NCI-H748 (cell line): ENCODE measurements around the gene HLA-DQA1.
"Not testable (repeated sequence)": the region's sequence is repeated elsewhere in the genome, so short reads cannot be mapped to it uniquely, and the experiment has no call there.

ENCODE experiments used
- DNase-seq: peaks from one replicate; lab custom pipeline; 2025; ENCODE audit not compliant: unreplicated experiment; lab: John Stamatoyannopoulos, UW

Gene HLA-DQA1

DNA sequence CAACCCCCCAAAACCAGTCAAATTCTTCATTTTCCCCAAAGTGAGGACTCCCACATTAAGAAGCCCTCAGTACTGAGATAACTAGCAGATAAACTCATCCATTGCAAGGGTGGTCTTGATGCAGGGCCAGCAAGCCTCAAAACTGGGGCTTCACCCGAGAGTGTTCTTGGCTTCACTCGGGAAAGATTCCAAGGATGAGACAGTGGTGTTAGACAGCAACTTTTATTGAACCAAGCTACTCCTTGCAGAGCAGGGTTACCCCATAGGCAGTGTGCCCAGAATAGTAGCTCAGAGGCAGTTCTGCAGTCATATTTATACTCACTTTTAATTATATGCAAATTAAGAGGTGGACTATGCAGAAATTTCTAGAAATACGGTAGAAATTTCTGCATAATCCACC, 15.8 kb upstream of the HLA-DQA1 start:
- no peak for DNase-seq

GRCh38 chr6:32622545-32623401, 14.4 kb upstream of the HLA-DQA1 start:
- no peak for DNase-seq

DNA sequence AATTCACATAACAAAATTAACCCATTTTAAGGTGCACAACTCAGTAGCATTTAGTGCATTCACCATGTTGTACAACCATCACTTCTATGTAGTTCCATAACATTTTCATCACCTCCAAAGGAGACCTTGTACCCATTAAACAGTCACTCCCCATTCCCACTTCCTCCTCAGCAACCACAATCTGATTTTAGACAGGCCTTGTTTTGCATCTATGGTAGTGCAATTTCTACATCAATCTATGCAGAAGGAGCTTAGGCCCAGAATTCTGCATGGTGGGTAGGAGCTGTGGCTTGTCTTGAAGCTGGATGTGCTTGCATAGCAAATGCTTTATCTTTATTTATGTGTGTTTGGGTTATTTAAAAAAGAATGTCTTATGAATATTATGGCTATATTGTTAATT, 13.5 kb upstream of the HLA-DQA1 start:
- no peak for DNase-seq

DNA sequence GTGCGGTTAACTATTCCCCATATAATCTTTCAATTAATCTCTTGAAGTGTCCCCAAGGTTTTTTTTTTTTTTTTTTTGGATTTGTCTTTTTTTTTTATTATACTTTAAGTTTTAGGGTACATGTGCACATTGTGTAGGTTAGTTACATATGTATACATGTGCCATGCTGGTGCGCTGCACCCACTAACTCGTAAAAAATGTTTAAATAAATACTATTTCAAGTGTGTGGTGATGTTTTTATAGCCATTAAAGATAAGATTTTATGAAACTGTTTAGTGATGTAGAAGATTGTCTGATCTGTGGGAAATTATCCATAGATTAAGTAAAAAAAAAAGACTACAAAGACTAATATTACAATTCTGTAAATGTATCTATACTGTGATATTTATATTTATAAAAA, 12.6 kb upstream of the HLA-DQA1 start:
- no peak for DNase-seq

- DNase-seq = no peak
Measured at GRCh38 chr6:32625137-32625536, 12.1 kb upstream of the HLA-DQA1 start.

DNA sequence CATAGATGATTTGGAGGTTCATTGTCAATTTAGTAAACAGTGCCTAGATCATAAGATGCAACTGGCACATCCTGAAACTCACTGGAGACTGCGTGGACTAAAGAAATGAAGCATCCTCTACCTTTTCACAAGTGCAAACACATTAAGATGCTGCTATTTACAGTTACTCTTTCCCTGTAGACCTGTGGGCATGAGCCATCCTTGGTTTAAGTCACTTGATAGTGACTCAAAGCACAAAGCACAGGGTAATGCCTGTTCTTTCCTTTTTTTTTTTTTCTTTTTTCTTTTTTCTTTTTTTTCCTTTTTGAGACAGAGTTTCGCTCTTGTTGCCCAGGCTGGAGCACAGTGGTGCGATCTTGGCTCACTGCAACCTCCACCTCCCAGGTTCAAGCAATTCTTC, 10.0 kb upstream of the HLA-DQA1 start:
- no peak for DNase-seq

DNA sequence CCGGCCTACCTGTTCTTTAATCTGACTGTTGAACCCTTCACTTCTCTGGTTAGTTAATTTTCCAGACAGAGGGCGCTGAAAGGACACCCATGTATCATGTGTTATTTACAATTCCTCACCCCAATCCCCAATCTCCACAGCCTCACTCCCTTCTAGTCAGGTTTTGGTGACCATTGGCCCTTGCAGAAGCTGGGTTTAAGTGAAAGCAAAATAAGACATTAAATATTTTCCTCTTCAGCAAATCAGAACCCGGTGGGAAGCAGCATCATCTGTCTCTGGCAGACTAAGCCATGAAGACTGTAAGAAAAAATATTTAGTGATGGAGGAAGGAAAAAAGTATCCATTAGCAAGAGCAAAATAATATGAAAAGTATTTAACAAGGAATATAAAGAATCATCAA, 9.4 kb upstream of the HLA-DQA1 start:
- no peak for DNase-seq

- DNase-seq = not testable (repeated sequence)
Measured at GRCh38 chr6:32629793-32630192, 7.4 kb upstream of the HLA-DQA1 start.

GRCh38 chr6:32635526-32636123, 1.6 kb upstream of the HLA-DQA1 start:
- DNase-seq = no peak

GRCh38 chr6:32637883-32638282, 677 bp downstream of the HLA-DQA1 start:
- no peak for DNase-seq

DNA sequence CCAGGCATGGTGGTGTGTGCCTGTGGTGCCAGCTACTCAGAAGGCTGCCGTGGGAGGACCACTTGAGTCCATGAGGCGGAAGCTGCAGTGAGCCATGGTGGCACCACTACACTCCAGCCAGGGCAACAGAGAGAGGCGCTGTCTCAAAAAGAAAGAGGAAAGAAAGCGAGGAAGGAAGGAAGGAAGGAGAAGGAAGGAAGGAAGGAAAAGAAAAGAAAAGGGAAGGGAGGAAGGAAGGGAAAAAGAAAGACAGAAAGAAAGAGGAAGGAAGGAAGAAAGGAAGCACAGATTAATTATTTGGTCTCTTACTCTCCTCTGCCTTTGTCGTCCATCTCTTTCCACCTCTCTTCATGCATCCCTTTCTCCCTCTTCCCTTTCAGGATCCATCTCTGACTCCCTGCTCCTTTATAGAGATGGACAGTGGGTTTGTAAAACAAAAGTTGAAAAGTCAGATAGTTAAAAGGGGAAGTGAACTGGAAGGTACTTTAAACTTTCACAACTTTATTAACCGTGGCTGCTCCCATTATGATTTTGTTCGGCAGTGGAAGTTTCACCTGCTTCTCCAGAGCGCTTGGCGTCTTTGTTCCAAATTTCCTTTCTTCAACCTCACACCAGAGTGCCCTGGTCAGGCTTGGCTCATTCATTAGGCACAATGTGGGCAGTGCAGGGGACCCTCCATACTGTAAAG, 1.5 kb downstream of the HLA-DQA1 start:
- DNase-seq = no peak

DNA sequence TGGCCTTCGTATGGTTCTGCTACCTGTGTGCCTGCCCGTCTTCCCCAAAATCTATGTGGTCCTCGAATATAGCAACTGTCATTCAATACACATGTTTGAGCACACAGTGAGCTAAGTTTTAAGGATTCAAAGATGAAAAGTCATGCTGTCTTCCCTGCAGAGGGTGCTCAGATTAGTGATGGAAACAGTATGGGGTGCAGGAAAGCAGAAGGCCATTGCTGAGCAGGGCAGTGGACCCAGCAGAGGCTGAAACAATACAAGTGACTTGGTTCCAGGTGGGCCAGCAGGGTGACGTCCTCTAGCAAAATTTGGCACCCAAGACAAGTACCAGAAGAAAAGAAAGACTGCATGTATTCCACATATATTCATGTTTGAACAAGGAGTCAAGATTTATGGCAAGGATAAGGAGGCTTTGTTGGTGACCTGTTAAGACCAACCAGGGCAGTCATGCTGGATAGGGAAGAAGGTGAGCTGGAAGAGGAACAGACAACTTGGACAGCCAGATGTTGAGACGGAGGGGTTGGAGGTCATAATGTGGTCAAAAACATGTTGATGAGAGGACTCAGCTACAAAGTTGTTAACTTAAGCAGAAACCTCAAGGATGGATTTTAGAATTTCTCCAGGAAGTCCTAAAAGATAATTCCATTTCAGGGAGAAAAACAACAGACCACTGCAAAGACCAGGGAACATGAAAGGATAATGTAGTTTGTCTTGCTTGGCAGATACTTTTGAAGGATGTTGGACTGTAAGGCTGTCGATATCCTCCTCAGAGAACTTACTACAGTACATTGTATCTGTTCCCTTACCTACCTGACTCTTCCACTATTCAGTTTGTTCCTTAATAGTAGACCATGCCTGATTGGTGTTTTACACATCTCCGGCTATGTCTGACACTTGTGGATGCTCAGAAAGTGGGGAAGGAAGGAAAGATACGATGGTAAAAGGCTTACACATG, 2.5 kb downstream of the HLA-DQA1 start:
- no peak for DNase-seq

DNA sequence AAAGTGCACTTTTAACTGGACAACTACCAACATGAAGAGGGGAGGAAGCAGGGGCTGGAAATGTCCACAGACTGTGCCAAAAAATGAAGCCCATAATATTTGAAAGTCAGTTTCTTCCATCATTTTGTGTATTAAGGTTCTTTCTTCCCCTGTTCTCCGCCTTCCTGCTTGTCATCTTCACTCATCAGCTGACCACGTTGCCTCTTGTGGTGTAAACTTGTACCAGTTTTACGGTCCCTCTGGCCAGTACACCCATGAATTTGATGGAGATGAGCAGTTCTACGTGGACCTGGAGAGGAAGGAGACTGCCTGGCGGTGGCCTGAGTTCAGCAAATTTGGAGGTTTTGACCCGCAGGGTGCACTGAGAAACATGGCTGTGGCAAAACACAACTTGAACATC, 3.9 kb downstream of the HLA-DQA1 start:
- no peak for DNase-seq

GRCh38 chr6:32641785-32642719, 4.8 kb downstream of the HLA-DQA1 start:
- DNase-seq = not testable (repeated sequence)

DNA sequence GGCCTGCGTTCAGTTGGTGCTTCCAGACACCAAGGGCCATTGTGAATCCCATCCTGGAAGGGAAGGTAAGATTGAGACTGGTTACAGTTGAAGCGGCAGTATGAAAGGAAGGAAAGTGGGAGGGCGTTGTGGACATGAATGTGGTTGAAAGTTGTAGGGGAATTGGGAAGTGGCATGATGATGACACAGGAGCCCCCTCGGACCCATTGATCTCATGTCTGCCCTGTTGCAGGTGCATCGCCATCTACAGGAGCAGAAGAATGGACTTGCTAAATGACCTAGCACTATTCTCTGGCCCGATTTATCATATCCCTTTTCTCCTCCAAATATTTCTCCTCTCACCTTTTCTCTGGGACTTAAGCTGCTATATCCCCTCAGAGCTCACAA, 5.5 kb downstream of the HLA-DQA1 start:
- no peak for DNase-seq

DNA sequence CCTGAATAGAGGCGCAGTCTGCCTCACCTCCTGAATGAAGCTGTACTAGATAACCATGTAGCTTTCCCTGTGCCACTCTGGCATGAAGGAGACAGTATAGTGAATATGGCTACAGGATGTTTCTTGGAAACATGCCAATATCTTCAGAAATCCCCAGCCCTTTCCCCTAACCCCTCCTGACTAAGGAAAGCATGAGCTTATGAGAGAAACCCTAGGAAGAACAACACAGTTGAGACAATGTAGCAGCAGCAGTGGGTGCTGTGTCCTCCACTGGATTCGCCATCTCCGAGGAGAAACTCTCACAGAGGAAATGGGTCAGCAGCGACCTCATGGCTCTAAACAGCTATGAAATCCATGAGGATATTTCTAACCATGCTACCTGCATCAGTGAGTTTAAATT, 6.7 kb downstream of the HLA-DQA1 start:
- DNase-seq = no peak

- DNase-seq = no peak
Measured at GRCh38 chr6:32645047-32645703, 8.0 kb downstream of the HLA-DQA1 start.

DNA sequence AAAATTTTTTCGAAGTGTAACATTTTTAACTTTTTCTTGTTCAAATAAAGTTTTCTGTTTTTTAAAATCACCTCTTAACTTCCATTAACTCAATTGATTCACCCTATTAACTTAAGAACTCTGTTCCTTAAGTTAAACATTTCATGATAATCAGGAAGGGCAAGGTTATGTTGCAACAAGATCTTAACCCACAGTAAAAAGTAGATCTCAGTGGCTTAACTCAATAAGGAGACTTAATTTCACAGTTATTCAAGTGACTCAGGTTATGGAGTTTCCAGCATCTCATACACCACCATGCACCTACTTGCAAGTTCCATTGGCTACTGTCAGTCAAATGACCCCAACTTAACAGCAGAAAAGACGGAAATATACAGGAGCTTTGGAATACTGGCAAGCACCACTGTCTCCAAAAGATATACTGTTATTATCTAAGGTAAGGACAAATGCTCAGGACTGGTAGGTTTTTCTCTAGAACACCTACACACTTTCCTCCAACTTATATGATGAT, 18.1 kb downstream of the HLA-DQA1 start:
- DNase-seq = no peak

- not testable (repeated sequence) for DNase-seq
Measured at GRCh38 chr6:32657329-32657728, 20.1 kb downstream of the HLA-DQA1 start.
